Measurements from ENCODE around the gene FLOT1. TPM values are rescaled to one million over a fixed set of nuclear protein-coding genes. Genes with fewer than 3 reads are reported as not detected.
"Not testable (repeated sequence)": the region's sequence is repeated elsewhere in the genome, so short reads cannot be mapped to it uniquely, and the experiment has no call there.

The FLOT1 gene
- total RNA-seq, 1 experiment from 2014 or later = 182 TPM

- in situ Hi-C loops (cut with HindIII; ENCODE audit: low pct_unique_long_range_greater_than_20kb, low sequenced_read_pairs) = no loop called here
- DNase-seq (ENCODE audit: low read depth, low spot score) = no peak
Observed at GRCh38 chr6:30732237-30732943, 10.1 kb downstream of the FLOT1 start.

GRCh38 chr6:30730601-30731435, 11.7 kb downstream of the FLOT1 start:
- in situ Hi-C loops (cut with HindIII; ENCODE audit: low pct_unique_long_range_greater_than_20kb, low sequenced_read_pairs) = no loop called here
- no peak for DNase-seq (ENCODE audit: low read depth, low spot score)

DNA sequence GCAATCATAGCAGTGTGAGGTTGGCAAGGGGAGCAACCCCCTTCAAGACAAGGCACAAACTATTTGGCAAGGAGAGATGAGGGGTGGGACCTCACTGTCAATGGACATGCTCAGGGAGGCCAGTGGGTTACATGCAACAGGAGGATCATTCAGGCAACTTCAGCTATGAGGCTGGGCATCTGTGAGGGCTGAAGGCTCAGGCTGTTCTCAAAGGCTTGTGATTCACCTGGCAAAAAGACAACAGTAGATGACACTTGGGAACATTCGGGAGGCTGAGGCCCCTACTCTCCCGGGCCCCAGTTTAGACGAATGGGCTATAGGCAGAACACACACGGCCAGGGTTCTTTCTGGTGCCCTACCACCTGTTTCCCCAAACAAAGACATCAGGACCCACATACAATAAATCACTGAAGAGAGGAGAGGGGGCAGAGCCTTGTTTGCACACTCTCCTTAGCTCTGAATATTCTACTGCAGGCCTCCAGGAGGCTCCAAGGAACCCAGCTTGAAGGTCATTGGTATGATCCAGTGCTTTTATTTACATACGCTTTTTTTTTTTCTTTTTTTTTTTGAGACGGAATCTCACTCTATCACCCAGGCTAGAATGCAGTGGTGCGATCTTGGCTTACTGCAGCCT, 14.4 kb downstream of the FLOT1 start:
- in situ Hi-C loops (cut with HindIII; ENCODE audit: low pct_unique_long_range_greater_than_20kb, low sequenced_read_pairs) = no loop called here
- DNase-seq (ENCODE audit: low read depth, low spot score) = peak; percentile 63

DNA sequence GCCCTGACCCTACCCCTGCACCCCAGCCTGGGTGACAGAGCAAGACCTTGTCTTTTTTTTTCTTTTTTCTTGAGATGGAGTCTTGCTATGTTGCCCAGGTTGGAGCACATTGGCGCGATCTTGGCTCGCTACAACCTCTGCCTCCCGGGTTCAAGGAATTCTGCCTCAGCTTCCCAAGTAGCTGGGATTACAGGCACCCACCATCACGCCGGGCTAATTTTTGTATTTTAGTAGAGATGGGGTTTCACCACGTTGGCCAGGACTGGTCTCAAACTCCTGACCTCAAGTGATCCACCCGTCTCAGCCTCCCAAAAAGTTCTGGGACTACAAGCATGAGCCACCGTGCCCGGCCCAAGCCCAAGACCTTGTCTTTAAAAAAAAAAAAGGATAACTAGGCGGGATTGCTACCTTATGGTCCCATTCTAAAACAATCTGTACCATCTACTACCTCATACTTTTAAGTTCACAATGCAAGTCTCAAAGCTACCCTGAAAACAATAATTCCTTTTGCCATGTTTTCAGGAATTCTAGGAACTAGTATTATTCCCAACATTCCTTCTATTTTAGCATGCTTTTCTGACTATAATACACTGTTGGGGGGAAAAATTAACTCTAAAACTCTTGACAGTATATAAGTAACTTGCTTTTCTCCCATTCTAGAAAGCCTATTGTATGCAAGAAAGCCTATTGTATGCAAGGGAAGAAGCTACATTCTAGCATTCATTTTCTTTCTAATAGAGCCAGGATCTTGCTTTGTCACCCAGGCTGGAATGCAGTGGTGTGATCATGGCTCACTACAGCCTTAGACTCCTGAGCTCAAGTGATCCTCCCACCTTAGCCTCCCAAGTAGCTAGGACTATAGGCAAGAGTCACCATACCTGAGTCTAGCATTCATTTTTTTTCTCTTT, 15.7 kb downstream of the FLOT1 start:
- no peak for DNase-seq (ENCODE audit: low read depth, low spot score)
- in situ Hi-C loops (cut with HindIII; ENCODE audit: low pct_unique_long_range_greater_than_20kb, low sequenced_read_pairs) = no loop called here

GRCh38 chr6:30725713-30726505, 16.6 kb downstream of the FLOT1 start:
- in situ Hi-C loops (cut with HindIII; ENCODE audit: low pct_unique_long_range_greater_than_20kb, low sequenced_read_pairs) = no loop called here
- no peak for DNase-seq (ENCODE audit: low read depth, low spot score)

DNA sequence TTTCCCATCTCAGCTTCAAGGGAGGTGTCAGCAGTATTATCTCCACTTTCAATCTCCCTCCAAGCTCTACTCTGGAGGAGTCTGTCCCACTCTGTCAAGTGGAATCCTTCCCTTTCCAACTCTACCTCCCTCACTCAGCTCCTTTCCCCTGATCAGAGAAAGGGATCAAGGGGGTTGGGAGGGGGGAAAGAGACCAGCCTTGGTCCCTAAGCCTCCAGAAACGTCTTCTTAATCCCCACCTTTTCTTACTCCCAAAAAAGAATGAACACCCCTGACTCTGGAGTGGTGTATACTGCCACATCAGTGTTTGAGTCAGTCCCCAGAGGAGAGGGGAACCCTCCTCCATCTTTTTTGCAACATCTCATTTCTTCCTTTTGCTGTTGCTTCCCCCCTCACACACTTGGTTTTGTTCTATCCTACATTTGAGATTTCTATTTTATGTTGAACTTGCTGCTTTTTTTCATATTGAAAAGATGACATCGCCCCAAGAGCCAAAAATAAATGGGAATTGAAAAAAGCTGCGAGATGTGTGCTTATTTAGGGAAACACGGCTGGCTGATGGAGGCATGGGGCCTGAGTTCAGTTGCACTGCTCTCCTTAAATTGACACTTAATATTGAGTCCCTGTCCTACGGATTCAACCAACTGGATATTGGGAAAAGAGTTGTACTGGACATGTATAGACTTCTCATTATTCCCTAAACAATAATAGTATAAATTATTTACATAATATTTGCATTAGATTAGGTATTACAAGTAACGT, 17.4 kb downstream of the FLOT1 start:
- no peak for DNase-seq (ENCODE audit: low read depth, low spot score)
- in situ Hi-C loops (cut with HindIII; ENCODE audit: low pct_unique_long_range_greater_than_20kb, low sequenced_read_pairs) = no loop called here

GRCh38 chr6:30723843-30724741, 18.4 kb downstream of the FLOT1 start:
- in situ Hi-C loops (cut with HindIII; ENCODE audit: low pct_unique_long_range_greater_than_20kb, low sequenced_read_pairs); DNase-seq (ENCODE audit: low read depth, low spot score): not testable (repeated sequence)

DNA sequence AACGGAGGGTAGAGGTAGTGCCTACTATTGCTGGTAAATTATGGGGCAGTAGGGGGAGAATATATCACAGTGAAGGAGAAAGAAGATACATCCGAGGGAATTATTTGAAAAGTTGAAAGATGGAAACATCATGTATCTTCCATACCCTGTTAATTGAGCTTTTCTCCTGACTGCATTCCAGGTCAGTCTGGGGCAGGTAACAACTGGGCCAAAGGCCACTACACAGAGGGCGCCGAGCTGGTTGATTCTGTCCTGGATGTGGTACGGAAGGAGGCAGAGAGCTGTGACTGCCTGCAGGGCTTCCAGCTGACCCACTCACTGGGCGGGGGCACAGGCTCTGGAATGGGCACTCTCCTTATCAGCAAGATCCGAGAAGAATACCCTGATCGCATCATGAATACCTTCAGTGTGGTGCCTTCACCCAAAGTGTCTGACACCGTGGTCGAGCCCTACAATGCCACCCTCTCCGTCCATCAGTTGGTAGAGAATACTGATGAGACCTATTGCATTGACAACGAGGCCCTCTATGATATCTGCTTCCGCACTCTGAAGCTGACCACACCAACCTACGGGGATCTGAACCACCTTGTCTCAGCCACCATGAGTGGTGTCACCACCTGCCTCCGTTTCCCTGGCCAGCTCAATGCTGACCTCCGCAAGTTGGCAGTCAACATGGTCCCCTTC, 19.2 kb downstream of the FLOT1 start:
- in situ Hi-C loops (cut with HindIII; ENCODE audit: low pct_unique_long_range_greater_than_20kb, low sequenced_read_pairs) = not testable (repeated sequence)

GRCh38 chr6:30722280-30723112, 20.0 kb downstream of the FLOT1 start:
- in situ Hi-C loops (cut with HindIII; ENCODE audit: low pct_unique_long_range_greater_than_20kb, low sequenced_read_pairs) = no loop called here
- peak; percentile 74 for DNase-seq (ENCODE audit: low read depth, low spot score)

More for the DNA sequence above, 19.2 kb downstream of the FLOT1 start:
- DNase-seq (ENCODE audit: low read depth, low spot score) = not testable (repeated sequence)

DNA sequence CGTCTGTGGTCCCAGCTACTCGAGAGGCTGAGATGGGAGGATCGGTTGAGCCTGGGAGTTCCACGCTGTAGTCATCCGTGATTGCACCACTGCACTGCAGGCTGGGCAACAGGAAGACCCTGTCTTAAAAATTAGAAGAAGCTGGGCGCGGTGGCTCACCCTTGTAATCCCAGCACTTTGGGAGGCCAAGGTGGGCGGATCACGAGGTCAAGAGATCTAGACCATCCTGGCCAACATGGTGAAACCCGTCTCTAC, 20.5 kb downstream of the FLOT1 start:
- in situ Hi-C loops (cut with HindIII; ENCODE audit: low pct_unique_long_range_greater_than_20kb, low sequenced_read_pairs); DNase-seq (ENCODE audit: low read depth, low spot score): not testable (repeated sequence)

- peak; percentile 86 for DNase-seq (ENCODE audit: low read depth, low spot score)
- in situ Hi-C loops (cut with HindIII; ENCODE audit: low pct_unique_long_range_greater_than_20kb, low sequenced_read_pairs) = no loop called here
Observed at GRCh38 chr6:30721198-30722024, 21.1 kb downstream of the FLOT1 start.

DNA sequence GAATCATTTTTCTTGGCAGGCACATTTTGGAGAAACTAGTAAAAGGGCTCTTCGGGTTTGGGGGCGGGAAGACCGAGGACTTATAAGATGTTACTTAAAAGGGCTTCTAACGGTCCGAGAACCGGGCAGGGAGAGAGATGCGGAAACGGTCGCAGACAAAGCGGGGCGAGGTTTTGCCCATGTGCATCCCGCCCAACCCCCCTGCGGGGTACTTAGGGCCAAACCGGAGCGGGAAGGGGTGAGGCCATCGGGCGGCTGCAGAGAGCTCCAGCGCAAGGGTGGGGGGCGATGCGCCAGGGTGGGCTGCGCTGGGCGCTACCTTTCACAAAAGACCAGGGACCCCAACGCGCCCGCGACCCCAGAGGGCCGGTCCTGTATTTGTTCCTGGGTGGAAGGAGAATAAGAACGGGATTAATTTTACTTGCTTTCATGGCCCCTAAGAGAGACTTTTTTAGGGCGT, 21.7 kb downstream of the FLOT1 start:
- peak; percentile 56 for DNase-seq (ENCODE audit: low read depth, low spot score)
- in situ Hi-C loops (cut with HindIII; ENCODE audit: low pct_unique_long_range_greater_than_20kb, low sequenced_read_pairs) = no loop called here

Measured in SK-MEL-5 (cell line).